ENCODE data around the gene MIS12.

The MIS12 gene

GRCh38 chr17:5536866-5537650 is 50.7 kb downstream of the MIS12 start:
- DNase-seq = no peak

DNA sequence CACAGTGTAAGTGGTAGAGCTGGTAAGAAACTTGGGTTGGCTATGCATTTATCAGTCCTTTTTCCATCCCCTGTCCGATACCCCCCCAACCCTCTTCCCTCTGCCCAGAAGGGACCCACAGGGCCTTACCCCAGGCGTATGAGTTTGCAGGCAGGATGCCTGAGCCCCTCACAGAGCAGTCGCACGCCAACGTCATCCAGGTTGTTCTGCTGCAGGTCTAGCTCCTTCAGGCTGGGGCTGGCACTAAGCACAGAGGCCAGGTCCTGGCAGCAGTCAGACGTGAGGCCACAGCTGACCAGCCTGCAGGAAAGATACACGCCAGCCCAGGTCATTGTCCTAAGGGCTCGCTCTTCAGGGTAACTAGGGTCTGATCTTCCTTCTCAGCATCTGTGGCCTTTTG is 52.9 kb downstream of the MIS12 start:
- no peak for DNase-seq

- no peak for DNase-seq
Measured at GRCh38 chr17:5540321-5540720, 54.0 kb downstream of the MIS12 start.
